Adrenal gland (tissue), 5 donors: ENCODE measurements around the gene CYP17A1.

Source experiments
- CTCF ChIP-seq, 6 experiments: fragments of 450-650 bp in 4 of 6; fragments of 200-600 bp in 2 of 6; sonication (generic) in 1 of 6; IDR thresholded peaks; 1 replicate in 5 of 6; 2 replicates in 1 of 6; pipeline versions ENCODE4 v1.5.1 to v1.8.0; 2016 to 2021; ENCODE audit warnings: antibody characterized with exemption in 6 of 6, mild to moderate bottlenecking in 2 of 6, moderate library complexity in 1 of 6
- POLR2A ChIP-seq, 2 donors: fragments of 450-650 bp; IDR thresholded peaks; one replicate each; pipeline ENCODE4 v1.6.1; 2017; ENCODE audit warnings: antibody characterized with exemption in 2 of 2, mild to moderate bottlenecking in 2 of 2, moderate library complexity in 1 of 2
- donor health status: DM: no; HTN: no; CAD: no.

DNA sequence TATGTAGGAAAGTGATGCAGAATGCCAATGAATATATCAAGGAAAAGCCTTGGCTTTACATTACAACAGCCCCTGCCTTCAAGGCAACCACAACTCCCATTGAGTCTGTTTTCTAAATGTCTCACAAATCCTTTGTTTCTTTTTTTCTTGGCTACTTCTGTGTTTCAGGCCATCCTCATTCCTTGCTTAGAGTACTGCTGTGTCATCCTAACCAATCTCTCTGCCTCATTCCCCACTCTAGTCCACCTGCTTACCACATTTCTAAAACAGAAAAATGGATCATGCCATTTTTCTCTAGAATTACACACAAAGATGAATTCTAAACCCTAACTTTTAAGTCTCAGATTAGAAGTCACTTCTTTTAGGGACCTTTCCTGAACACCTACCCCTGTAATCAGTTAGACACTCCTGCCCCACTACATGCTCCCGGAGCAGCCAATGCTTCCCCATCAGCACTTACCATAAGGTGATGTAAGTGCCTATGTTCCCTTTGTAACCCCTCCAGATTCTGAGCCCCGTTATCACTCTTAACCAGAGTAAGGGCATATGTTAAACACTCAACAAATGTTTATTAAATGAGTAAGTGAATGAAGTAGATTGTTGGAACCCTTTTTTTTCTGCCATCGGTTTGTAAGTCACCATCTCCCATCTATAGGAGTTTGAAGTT is 19.7 kb upstream of the CYP17A1 start:
- no peak for TF ChIP-seq POLR2A (IDR thresholded peaks at IDR 0.05)
- no peak for TF ChIP-seq CTCF (IDR thresholded peaks at IDR 0.05)
